ENCODE data around the gene MAT2B. TPM values are rescaled to one million over a fixed set of nuclear protein-coding genes. Genes with fewer than 3 reads are reported as not detected.

The MAT2B gene
- total and polyA plus RNA-seq, 9 of the 15 experiments (the other 6 are each of a cell fraction or from before 2014, with no cell fraction given) = 32.0 to 57.7 (median 43.6) TPM

DNA sequence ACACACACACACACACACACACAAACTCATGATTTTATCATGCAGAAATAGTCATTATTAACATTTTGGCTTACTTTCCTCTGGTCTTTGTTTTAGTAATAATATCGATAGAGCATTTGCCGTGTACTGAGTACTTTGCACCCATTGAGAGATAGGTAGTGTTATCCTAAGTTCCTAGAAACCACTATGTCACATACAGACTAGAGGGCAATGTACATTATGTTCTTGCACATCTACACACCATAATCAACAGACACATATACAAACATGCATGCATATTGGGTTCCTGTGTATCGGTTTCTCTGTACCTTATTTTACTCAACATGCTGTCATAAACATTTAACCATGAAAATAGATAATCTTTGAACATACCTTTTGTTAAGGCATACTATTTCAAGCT, 45.7 kb downstream of the MAT2B start:
- H3K27me3 ChIP-seq (ENCODE audit: control insufficient read depth in 2 of 2, insufficient read depth in 2 of 2, low read length in 2 of 2) = peaks cover 0 to 5% of the 10 kb centered on the region in 2 experiments; a peak in 2 of 5 replicates
- TF ChIP-seq ZNF668 (CRISPR knock-in tag; IDR thresholded peaks at IDR 0.05) (no peak), SRSF9 (IDR thresholded peaks at IDR 0.05; ENCODE audit: borderline replicate concordance, low read depth, low read length) (no peak), ZNF239 (CRISPR knock-in tag; IDR thresholded peaks at IDR 0.05) (no peak), ZNF3 (CRISPR knock-in tag; IDR thresholded peaks at IDR 0.05) (no peak), ZNF436 (CRISPR knock-in tag; IDR thresholded peaks at IDR 0.05) (no peak), HIVEP1 (CRISPR knock-in tag; IDR thresholded peaks at IDR 0.05) (no peak), HCFC1 (IDR thresholded peaks at IDR 0.05; ENCODE audit: low read depth, low read length) (no peak), CBFA2T3 (IDR thresholded peaks at IDR 0.05) (no peak), TCF7L2 (IDR thresholded peaks at IDR 0.05; ENCODE audit: low read depth, low read length) (no peak)
- TF ChIP-seq, protein P1, sequence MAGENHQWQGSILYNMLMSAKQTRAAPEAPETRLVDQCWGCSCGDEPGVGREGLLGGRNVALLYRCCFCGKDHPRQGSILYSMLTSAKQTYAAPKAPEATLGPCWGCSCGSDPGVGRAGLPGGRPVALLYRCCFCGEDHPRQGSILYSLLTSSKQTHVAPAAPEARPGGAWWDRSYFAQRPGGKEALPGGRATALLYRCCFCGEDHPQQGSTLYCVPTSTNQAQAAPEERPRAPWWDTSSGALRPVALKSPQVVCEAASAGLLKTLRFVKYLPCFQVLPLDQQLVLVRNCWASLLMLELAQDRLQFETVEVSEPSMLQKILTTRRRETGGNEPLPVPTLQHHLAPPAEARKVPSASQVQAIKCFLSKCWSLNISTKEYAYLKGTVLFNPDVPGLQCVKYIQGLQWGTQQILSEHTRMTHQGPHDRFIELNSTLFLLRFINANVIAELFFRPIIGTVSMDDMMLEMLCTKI (IDR thresholded peaks at IDR 0.05; ENCODE audit: partially characterized antibody) = no peak
- TF ChIP-seq, protein P2, sequence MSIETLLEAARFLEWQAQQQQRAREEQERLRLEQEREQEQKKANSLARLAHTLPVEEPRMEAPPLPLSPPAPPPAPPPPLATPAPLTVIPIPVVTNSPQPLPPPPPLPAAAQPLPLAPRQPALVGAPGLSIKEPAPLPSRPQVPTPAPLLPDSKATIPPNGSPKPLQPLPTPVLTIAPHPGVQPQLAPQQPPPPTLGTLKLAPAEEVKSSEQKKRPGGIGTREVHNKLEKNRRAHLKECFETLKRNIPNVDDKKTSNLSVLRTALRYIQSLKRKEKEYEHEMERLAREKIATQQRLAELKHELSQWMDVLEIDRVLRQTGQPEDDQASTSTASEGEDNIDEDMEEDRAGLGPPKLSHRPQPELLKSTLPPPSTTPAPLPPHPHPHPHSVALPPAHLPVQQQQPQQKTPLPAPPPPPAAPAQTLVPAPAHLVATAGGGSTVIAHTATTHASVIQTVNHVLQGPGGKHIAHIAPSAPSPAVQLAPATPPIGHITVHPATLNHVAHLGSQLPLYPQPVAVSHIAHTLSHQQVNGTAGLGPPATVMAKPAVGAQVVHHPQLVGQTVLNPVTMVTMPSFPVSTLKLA (conservative IDR thresholded peaks at IDR 0.05) = no peak
- TF ChIP-seq, protein P3, sequence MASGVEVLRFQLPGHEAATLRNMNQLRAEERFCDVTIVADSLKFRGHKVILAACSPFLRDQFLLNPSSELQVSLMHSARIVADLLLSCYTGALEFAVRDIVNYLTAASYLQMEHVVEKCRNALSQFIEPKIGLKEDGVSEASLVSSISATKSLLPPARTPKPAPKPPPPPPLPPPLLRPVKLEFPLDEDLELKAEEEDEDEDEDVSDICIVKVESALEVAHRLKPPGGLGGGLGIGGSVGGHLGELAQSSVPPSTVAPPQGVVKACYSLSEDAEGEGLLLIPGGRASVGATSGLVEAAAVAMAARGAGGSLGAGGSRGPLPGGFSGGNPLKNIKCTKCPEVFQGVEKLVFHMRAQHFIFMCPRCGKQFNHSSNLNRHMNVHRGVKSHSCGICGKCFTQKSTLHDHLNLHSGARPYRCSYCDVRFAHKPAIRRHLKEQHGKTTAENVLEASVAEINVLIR (CRISPR knock-in tag; IDR thresholded peaks at IDR 0.05) = no peak
- TF ChIP-seq, protein P4, sequence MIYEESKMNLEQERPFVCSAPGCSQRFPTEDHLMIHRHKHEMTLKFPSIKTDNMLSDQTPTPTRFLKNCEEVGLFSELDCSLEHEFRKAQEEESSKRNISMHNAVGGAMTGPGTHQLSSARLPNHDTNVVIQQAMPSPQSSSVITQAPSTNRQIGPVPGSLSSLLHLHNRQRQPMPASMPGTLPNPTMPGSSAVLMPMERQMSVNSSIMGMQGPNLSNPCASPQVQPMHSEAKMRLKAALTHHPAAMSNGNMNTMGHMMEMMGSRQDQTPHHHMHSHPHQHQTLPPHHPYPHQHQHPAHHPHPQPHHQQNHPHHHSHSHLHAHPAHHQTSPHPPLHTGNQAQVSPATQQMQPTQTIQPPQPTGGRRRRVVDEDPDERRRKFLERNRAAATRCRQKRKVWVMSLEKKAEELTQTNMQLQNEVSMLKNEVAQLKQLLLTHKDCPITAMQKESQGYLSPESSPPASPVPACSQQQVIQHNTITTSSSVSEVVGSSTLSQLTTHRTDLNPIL (CRISPR knock-in tag; IDR thresholded peaks at IDR 0.05) = no peak
- TF ChIP-seq, protein P5, sequence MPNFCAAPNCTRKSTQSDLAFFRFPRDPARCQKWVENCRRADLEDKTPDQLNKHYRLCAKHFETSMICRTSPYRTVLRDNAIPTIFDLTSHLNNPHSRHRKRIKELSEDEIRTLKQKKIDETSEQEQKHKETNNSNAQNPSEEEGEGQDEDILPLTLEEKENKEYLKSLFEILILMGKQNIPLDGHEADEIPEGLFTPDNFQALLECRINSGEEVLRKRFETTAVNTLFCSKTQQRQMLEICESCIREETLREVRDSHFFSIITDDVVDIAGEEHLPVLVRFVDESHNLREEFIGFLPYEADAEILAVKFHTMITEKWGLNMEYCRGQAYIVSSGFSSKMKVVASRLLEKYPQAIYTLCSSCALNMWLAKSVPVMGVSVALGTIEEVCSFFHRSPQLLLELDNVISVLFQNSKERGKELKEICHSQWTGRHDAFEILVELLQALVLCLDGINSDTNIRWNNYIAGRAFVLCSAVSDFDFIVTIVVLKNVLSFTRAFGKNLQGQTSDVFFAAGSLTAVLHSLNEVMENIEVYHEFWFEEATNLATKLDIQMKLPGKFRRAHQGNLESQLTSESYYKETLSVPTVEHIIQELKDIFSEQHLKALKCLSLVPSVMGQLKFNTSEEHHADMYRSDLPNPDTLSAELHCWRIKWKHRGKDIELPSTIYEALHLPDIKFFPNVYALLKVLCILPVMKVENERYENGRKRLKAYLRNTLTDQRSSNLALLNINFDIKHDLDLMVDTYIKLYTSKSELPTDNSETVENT (CRISPR knock-in tag; IDR thresholded peaks at IDR 0.05) = no peak

More for the DNA sequence above, 45.7 kb downstream of the MAT2B start:
- Histone ChIP-seq H4K20me1 (replicated peaks; ENCODE audit: control insufficient read depth, insufficient read depth, low read length) (no peaks in the 10 kb centered on the region), H3K36me3 (ENCODE audit: control insufficient read depth, insufficient read depth, low read length) (no peaks in the 10 kb centered on the region), H3K27ac (ENCODE audit: extremely low read depth, low read depth, low read length) (no peak overlapping the region), H3K9me3 (replicated peaks; ENCODE audit: control insufficient read depth, insufficient read depth, low read depth, low read length) (no peaks in the 10 kb centered on the region), H3K4me1 (replicated peaks in 1 of 2; ENCODE audit: control insufficient read depth in 2 of 2, insufficient read depth in 2 of 2, low read length in 2 of 2) (no peaks in the 10 kb centered on the region), H3K4me2 (ENCODE audit: insufficient read depth, low read length) (no peak overlapping the region), H2AFZ (ENCODE audit: low read depth, low read length) (no peak overlapping the region), H3K9ac (ENCODE audit: insufficient read depth in 1 of 2, low read depth in 2 of 2, low read length in 2 of 2) (no peak overlapping the region), H3K79me2 (ENCODE audit: control insufficient read depth, insufficient read depth, low read length) (no peaks in the 10 kb centered on the region), H3K4me3 (no peak overlapping the region), H3K9me1 (ENCODE audit: control insufficient read depth, insufficient read depth, low read length) (no peaks in the 10 kb centered on the region)
- DNase-seq (ENCODE audit: extremely low read depth in 1 of 4, low spot score in 3 of 4) (no peak), ATAC-seq (no peak), FAIRE-seq (no peak)
- intact Hi-C loops (cut with micrococcal nuclease) (loop anchor here (5.0 kb wide), 1 partner anchor 671 kb away; no protein-coding TSS in a partner anchor), in situ Hi-C loops (cut with MboI) (loop anchor here (25.0 kb wide), 1 partner anchor 1661 kb away; no protein-coding TSS in a partner anchor)
- WGBS (ENCODE audit: insufficient coverage, low coverage, missing lambda C conversion rate) = 2% methylated on average over 3 of the region's 3 CpGs
- ChIA-PET POLR2A (no interaction called here), CTCF (ENCODE audit: low intra/inter-chr PET ratio) (no interaction called here)
- no TSS peak for BruUV-seq (replicated peaks)

Measured in K562 (cell line).